GM18502 (cell line): ENCODE data around the gene HPD.
A peak's percentile ranks its signal among the peaks of the same experiment; 100 is the strongest.
"Not testable (repeated sequence)": the region's sequence is repeated elsewhere in the genome, so short reads cannot be mapped to it uniquely, and the experiment has no call there.

ENCODE experiments used
- ATAC-seq: cut with Tn5 transposase; IDR thresholded peaks from one replicate; pipeline ENCODE4 v1.9.1; 2021; ENCODE audit warnings: mild to moderate bottlenecking; ENCODE audit not compliant: unreplicated experiment, poor library complexity

The HPD gene

DNA sequence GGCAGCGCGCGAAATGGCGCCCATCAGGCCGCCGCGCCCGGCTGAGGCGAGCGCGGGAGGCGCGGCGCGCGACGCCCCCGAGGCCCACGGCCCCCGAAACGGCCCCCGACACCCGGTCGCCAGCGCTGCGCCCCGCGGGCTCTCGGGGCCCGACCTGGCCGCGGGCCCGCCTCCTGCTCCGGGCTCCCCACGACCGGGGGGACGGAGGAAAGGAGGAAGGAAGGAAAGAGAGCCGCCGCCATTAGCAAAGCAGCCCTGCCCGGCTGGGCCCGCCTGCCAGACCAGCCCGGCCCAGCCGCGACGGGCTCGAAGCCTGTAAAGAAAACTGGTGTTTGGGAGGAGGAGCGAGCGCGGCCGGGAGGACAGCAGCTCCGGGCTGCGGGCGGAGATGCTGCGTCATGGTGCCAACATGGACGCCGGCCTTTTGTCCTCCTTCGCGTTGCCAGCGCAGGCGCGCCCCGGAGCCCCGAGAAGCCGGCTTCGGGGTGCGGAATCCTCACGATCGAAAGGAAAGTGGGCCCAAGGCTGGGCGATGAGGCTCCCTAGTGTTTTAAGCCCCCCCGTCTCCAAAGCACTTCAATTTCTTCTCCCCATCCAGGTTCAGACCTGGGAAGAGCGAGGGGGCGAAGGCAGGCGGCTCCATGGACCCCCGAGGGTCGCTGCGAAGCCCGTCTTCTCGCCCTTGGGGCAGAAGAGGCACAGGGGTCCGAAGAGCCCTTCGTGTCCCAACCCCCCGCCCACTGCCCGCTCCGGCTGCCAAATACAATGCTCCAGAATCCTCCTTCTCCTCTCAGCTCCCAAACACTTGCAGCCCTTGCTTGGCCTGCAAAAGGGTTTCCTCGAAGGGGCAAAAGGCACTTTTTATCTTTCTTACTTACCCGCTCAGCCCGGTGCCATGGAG is 57.7 kb downstream of the HPD start:
- no peak for ATAC-seq

DNA sequence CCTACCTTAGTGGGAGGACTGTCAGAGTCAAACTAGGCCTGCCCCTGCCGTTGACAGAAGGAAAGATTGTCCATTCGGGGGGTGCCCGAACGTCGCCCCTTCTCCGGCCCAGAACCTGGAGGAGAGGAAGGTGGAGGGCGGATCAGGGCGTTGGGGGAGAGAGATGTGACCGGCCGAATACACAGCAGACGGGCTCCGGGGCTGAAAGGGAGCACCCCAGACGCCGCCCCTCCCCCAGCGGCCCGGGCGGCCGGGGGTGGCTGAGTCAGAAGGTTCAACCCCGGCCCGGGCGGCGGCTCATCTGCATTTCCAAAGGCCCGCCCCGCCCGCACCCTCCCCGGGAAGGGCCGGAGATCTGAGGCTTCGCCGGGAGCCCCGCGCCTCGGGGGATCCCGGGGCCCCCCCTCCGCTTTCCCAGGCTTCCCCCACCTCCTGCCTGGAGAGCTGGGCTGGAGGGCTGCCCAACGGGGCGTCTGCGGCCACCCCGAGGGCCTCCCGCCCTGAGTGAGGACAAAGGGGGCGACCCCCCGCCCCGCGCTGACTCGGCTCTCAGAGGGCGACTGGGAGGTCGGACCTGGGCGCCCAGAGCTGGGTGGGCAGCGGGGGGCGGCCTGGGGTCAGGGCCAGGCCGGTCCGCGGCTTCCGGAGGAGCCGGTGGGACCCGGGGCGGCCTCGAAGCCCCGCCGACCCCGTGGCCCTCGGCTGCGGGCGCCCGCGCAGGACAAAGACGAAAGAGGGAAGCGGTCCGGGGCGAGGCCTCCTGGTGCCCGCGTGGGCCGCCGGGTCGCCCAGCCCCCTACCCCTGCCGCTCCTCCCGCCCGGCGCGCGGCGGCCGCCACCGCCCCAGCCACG is 58.6 kb downstream of the HPD start:
- no peak for ATAC-seq

DNA sequence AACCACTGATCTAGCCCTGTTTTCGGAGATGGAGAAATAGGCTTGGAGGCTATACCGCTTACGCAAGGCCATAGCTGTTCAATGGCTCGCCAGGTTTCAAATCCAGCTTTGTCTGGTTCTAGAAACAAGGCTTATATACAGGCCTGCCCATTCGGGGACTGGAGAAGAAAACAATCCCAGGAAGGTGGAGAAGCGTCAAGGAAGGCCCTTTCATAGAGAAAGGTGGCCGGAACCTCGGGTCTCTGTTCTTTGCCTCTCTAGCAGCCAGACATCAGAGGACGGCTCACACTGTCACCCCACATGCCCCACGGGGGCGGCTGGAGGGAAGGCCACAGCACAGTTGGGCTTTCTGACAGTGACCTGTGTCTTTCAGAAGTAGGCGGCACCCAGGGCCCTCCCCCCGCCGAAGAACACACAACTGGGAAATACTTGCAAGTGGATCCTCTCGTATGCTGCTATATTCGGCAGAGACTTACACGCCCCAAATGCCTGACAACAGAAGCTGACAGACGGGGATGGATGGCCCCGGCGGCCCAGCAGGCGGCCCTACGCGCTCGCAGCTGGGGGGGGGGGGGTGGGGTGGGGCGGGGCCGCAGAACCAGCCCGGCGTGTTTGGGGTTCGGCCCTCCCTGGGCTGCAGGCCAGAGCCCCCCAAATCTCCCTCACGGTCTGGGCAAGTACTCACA is 59.4 kb downstream of the HPD start:
- ATAC-seq, result no peak

DNA sequence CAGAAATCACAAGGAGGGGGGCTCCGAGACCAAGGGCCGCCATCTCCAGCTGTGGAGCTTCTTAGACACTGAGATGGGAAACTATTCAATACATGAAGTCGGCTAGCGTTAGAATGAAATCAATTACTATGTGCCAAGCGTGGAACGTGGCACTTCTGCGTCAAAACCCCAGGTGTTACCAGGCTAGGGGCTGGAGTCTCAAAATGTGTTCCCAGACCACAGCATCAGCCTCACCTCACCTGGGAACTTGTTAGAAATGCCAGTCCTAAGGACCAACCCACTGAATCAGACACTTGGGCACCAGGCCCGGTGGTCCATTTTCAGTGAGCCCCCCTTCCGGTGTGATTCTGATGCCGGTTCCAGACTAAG is 59.9 kb downstream of the HPD start:
- ATAC-seq, result no peak

DNA sequence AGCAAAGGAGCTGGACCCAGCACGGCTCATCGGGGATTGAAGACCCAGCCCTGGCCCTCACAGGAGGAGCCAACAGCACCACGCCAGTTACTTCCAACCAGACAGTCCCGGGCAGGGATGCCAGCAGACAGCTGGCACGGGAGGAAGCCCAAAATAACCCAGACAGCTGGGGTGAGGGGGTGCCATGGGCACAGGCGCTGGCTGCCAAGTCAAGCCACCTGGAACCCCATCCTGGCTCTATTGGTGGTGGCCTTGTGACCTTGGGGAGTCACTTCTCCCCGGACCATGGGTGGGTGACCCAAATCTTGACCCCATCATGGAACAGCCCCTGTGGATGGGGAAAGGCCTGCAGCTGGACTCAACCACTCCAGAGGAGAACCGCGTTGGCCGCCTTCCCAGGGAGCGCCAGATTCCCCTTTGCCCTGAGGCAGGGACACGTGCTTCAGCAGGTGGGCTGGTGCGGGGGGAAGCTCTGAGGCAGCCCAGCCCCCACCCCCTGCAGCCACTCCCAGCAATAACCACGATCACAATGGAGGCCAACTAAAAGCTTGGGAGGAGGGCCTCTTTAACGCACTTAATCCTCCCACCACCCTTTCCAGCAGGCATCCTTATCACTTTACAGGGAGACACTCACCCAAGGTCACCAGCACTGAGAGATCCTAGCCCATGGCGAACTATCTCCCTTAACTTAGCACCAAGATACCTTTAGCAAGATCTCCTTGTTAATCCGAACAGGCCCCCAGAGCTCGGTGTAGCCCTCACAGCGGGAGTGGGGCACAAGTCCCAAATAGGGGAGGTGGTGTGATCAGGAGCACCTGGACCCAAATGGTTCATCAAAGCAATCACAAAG is 60.5 kb downstream of the HPD start:
- ATAC-seq, result no peak

DNA sequence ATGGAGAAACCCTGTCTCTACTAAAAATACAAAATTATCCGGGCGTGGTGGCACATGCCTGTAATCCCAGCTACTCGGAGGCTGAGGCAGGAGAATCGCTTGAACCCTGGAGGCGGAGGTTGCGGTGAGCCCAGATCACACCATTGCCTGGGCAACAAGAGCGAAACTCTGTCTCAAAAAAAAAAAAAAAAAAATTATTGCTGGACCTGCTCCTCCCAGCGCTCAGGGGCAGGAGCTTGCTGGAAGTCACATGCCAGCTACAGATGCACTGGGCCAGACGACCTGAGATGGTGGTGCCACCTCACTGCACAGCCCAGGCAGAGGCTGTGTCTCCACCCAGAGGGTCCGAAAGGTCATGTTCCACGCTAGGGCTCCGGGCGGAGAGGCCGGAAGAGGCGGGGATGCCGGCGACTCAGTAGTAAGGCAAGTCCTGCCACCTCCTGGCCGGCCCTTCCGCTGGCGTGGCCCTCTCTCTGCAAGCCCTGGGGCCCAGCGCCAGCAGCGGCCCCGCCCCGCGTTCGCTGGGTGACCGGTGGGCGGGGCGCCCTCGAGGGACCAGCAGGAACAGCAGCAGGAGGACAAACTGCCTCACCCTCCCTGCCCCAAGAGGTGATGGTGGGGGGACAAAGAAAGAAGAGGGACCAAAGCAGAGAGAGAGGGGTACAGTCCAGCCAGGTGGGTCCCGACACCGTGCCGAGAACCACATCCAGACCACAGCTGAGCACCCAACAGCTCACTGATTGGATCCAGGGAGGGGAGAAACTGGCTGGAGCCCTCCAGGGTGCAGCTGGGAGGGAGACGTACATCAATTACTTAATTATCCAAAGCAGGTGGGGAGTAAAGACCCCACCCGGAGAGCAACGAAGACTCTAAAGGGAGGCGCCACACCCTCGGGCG is 61.6 kb downstream of the HPD start:
- no peak for ATAC-seq

DNA sequence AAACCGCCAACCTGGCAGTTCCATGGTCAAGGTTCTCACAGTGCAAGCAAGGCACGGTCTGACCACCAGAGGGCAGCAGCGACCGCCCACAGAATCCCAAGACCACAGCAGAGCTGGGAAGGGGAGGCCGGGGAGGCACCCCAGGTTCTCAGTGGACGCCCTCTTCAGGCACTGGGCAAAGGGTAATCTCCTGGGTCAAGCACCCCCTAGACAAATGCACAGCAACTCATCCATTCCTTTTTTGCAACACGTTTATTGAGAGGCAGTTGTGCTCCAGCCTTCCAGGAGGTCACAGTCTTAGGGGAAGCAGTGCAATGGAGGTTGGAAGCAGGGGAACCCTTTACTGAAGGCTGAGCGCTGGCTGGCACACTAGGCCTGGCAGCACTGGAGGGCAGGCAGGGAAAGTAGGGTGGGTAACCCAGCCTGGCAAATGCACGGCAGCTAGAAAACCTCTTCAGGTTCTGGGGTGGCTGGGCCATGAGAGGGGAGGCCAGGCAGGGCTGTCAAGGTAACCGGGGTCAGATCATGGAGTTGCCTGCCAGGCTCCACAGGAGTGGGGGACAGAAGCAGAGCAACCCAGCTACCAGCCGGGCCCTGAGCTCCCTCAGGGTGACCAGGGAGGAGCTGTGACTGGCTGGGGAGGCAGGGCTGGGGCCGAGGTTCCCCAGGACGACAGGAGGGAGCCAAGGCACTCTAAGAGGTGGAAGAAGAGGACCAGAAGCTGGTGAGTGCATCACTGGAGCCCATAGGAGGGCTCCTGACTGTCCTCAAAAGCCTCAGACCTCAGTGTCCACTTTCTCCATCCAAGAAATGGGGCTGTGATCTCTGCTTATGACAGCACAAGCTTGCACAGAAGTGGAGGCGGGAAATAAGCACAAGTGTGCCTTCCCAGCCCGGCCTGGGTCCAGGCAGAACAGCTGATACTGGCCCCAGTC is 63.4 kb downstream of the HPD start:
- peak; percentile 22 for ATAC-seq

DNA sequence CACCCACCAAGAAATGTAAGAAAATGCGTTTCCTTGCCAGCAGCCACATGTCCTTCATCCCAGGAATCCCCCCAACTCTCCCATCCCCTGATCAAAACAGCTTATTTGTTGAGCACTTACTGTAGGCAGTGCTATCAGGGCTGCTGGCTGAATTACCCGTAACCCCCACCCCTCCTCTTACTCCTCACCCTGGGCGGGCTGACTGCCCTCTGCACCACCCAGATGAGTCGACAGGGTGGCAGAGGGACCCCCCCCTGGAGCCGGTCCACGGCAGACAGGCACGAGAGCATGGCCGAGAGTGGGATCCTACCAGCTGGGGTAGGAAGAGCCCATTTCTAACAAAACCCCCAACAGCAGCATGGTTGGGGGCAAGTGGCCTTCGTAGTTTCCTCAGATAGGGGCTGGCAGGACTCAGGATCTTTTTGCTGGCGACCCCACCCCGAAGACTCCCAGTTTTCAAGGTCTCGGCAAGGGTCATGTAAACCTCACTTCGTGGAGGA is 64.1 kb downstream of the HPD start:
- peak; percentile 0 for ATAC-seq

DNA sequence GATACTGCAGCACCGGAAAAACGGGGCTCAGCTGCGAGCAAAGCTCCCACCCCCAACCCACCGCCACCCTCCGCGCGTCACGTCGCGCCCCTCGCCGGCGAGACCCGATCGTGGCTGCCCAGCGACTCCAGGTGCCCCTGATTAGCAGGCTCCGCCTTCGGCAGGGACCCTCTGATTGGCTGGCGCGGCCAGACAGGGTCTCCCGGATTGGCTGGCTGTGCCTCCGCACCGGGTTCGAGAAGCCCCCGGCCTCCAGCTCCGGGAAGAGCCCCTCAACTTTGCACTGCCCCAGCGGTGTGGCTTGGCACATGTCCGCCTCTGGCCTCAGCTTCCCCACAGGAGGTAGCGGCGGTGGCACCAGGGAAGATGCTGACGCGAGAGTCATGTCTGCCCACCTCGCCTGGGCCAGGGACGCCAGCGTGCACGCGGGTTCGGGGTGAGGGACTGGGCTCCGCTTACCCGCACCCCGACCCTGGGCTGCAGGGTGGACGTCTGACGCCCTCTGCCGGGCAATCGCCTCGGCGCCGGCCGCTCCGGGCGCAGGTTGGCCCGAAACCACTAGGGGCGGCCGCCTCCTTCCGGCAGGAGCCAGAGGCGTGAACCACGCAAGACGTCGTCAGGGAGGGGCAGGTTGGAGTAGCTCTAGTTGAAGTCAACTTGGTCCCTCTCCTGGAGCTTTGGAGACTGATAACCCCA is 64.7 kb downstream of the HPD start:
- peak; percentile 52 for ATAC-seq

DNA sequence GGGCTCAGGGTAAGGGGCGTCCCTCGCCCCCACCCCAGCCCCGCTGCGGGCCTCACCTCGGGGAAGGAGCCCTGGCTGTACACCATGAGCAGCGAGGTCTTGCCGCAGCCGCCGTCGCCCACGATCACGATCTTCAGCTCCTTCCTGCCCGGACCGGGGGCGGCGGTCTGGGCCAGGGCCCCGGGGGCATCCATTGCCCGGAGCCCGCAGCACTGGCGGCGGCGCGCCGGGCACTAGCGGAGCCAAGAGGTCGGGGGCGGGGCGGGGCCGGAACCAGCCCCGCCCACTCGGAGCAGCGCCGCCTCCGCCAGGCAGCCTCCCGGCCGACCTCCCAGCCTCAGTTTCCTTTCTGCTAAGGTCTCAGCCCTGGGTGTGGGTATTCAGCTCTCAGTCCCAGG is 65.2 kb downstream of the HPD start, which contains the start of gene RHOF:
Gene RHOF (minus strand): TSS at position 249 of the 398 bp plus-strand sequence. CDS start 55 bp downstream, at position 194.
- peak; percentile 19 for ATAC-seq

DNA sequence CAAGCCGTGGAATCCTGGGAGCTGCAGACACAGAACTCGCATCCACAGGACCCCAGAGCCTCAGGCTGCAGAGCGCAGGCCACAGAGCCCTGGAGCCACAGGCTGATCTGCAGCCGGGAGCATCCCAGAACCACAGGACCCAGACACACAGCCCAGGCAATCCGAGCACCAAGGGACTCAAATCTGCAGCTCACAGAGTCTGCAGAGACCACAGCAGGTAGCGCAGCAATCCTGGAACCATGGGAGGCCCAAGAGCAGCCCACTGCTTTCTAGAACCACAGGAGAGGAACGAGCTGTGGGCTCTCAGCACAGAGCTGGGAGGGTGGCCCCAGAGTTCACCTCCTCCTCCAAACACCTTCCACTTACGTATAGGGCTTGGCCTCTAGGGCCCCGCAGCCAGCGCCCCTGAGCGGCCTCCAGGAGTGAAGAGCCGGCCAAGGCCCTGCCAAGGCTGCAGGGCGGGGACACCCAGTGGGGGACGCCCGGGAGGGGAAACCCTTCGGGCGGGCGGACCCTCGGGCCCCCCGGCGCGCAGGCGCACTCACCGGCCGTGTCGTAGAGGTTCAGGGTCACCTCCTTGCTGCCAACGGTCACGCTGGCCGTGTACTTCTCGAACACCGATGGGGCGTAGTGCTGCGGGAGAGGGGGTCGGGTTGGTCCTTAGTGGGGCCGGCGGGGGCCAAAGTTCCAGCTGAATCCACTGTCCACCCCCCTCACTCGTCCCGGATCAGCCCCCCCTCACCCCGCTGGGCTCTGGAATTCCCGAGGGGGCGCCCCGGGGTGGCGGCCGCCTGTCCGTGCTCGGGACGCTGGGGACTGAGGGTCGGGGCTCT is 65.8 kb downstream of the HPD start:
- ATAC-seq, result no peak

DNA sequence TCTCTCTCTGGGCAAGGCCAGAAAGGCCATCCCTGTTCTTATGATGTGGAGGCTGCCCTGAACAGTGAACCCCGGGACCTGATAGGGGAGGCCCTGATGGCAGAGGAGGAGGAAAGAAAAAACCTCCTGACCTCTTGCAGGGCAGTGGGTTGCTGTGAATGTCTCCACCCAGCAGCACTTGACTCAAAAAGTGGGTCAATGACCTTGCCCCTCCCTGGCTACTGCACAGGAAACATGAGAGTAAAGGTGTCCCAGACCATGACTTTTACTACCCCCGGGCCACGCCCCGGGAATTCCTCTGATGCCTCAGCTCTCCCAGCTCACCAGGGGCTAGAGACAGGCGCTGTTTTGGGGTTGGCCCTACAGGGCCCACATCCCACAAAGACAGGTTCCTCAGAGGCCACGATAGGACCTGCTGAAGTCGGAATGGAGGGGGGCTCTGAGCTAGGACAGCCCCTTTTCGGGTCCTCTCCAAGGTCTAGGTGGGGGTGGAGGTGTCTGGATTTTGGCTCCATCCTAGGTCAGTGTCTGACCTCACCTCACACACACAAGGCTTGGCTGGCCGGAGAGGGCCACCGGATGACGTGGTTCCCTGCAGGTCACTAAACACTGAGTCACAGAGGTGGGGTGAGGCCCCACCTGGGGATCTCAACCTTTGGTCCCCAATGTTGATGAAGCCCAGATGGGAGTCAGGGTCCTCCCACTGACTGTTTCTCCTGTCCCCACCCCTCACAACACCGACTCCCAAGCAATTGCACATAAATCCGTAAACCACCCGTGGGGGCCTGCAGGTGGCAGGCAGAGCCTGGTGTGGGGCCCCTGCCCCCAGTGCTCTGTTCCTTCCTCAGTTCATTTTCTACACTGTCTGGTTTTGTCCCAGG is 66.7 kb downstream of the HPD start:
- ATAC-seq, result no peak

DNA sequence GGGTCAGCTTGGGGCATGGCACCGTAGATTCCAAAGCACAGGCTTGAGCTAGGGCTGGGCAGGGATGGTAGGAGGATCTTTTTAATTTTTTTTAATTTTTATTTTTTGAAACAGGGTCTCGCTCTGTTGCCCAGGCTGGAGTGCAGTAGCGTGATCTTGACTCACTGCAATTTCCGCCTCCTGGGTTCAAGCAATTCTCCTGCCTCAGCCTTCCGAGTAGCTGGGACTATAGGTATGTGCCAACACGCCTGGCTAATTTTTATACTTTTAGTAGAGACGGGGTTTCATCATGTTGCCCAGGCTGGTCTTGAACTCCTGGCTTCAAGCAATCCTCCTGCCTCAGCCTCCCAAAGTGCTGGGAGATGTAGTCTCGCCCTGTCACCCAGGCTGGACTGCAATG is 67.9 kb downstream of the HPD start:
- not testable (repeated sequence) for ATAC-seq

DNA sequence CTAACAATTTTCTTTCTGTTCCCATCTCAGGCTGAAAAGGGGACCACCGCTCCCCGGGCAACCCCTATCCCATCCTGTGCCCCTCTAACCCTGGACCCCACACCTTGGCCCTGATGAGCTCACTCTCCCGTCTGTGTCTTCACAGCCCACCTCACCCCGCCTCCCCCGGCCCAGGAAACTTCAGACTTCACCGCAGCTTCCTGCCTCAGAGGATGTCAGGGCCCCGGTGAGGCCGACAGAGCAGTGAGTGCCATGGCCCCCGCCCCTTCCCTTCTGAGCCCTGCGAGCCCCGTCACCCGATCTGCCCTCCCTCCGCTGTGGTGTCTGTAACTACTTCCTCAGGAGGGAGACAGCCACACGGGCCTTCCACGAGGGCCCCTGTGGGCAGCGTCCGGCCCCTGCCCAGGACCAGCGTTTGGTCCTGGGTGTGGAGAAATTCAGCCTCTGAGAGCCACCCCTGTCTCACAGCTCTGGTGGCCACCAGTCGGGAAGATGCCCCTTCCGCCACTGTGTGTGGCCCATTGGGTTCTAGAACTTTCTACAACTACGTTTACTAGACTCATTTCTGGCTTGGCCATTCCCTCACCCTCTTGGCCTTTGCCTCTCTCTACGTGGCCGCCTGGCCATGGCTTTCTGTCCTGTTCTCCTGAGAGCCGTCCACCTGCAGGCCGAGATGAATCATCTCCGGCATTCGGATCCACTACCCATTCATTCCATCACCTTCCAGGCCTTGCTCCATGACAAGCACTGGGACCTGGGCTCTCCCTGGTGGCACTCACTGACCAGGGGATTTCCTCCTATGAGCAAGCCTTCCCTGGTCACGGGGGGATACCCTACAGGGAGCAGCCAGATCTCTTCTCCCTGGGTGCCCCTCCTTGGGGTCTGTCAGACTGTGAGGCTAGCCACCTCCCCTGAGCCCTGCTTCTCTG is 68.6 kb downstream of the HPD start:
- ATAC-seq, result peak; percentile 45
